SJCRH30 (cell line): ENCODE data around the gene BMP8A. TPM values are rescaled to one million over a fixed set of nuclear protein-coding genes. Genes with fewer than 3 reads are reported as not detected.
"Not testable (repeated sequence)": the region's sequence is repeated elsewhere in the genome, so short reads cannot be mapped to it uniquely, and the experiment has no call there.

ENCODE experiments used
- DNase-seq, 2 experiments: peaks; one replicate each; pipeline ENCODE4 v3.0.0-alpha.2; 2015 to 2020
- H3K27ac ChIP-seq: fragments of 250-450 bp; sonication (Bioruptor Pico); 2 replicates; pipeline ENCODE4 v1.5.1; 2020; ENCODE audit warnings: mild to moderate bottlenecking, moderate library complexity
- H3K27me3 ChIP-seq: fragments of 250-450 bp; sonication (Bioruptor Pico); 2 replicates; pipeline ENCODE4 v1.5.1; 2020; ENCODE audit warnings: mild to moderate bottlenecking, moderate library complexity
- H3K36me3 ChIP-seq: fragments of 250-450 bp; sonication (Bioruptor Pico); 2 replicates; pipeline ENCODE4 v1.5.1; 2020; ENCODE audit warnings: mild to moderate bottlenecking, moderate library complexity
- H3K4me1 ChIP-seq: fragments of 250-450 bp; sonication (Bioruptor Pico); 2 replicates; pipeline ENCODE4 v1.5.1; 2020; ENCODE audit warnings: mild to moderate bottlenecking, moderate library complexity
- H3K4me3 ChIP-seq: fragments of 250-450 bp; sonication (Bioruptor Pico); 2 replicates; pipeline ENCODE4 v1.5.1; 2020; ENCODE audit warnings: mild to moderate bottlenecking, moderate library complexity
- H3K9me3 ChIP-seq: fragments of 250-450 bp; sonication (Bioruptor Pico); replicated peaks from 2 replicates; pipeline ENCODE4 v1.5.1; 2020; ENCODE audit warnings: mild to moderate bottlenecking, moderate library complexity
- total RNA-seq: library from RNA; depleted of rRNA; stranded (reverse); fragments of >200 nt; shearing (Covaris generic); gene quantifications from 2 replicates; pipeline ENCODE4 v1.2.3, GENCODE V29; 2014

Gene BMP8A
- total RNA-seq, 1 experiment from 2014 or later = 0.22 TPM

DNA sequence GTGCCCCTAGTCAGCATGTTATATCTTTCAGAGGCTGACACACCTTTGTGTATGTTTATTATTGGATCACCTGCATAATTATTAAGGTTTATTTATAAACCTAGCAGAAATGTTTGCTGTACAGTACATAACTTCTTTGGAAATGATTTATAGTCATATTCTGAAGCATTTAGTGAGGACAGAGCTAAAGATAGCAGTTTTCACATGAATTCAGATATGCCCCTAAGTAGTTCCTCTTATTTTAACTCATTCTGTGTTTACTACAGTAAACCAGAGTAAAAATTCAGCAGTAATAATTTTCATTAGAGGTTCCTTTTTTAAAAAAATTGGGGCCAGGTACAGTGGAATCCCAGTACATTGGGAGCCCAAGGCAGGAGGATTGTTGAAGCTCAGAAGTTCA is 21.4 kb upstream of the BMP8A start:
- no peak for DNase-seq
- no peak overlapping the region for H3K4me3 ChIP-seq

DNA sequence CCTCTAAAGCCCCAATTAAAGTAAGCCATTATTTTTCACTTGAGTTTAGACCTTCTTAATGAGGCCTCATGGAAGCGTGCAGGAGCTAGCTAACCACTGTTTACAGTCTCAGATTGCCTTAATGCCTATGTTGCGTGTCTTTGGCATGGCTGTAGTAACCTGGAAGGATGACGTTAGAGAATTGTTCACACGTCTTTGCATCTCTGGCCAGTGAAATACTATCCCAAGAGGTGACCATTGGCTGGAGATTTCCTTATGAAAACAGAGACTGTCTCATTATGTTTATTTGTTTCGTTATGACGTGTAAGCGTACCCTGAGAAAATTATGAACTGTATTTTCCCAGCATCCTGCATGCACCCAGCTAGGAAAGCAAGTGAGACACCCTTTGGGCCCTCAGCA is 18.6 kb upstream of the BMP8A start:
- DNase-seq = no peak
- no peaks in the 10 kb centered on the region for H3K9me3 ChIP-seq
- H3K27me3 ChIP-seq = no peaks in the 10 kb centered on the region
- H3K4me3 ChIP-seq = no peak overlapping the region
- peaks cover 57% of the 10 kb centered on the region for H3K36me3 ChIP-seq
- no peaks in the 10 kb centered on the region; the same call in none of the 2 replicates for H3K4me1 ChIP-seq
- H3K27ac ChIP-seq = no peak overlapping the region

More for the DNA sequence above, 21.4 kb upstream of the BMP8A start:
- Histone ChIP-seq H3K36me3 (peaks cover 83% of the 10 kb centered on the region), H3K27me3 (no peaks in the 10 kb centered on the region), H3K4me1 (no peaks in the 10 kb centered on the region; the same call in 1 of the 2 replicates), H3K27ac (no peak overlapping the region), H3K9me3 (no peaks in the 10 kb centered on the region)

DNA sequence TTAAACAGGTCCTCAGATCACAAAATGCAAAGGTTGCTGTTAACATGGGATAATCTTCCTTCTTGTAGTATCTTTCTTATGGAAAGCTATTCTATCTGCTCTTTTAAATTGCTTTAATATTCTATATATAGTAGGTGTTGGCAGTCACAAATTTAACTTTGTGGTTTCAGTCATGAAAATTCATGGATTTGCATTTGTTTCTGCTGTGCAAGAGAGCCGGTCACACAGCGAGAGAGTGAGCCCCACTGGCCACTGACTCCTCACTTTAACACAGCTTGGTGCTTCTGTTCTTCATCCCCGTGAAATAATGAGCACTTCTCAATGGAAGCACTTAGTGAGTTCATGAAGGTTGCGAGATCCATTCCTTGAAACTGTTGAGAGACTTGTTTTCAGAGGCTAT is 18.1 kb upstream of the BMP8A start:
- Histone ChIP-seq H3K36me3 (peaks cover 52% of the 10 kb centered on the region), H3K4me1 (peaks cover 4% of the 10 kb centered on the region), H3K4me3 (no peak overlapping the region), H3K27me3 (no peaks in the 10 kb centered on the region), H3K27ac (no peak overlapping the region), H3K9me3 (no peaks in the 10 kb centered on the region)
- DNase-seq = no peak

DNA sequence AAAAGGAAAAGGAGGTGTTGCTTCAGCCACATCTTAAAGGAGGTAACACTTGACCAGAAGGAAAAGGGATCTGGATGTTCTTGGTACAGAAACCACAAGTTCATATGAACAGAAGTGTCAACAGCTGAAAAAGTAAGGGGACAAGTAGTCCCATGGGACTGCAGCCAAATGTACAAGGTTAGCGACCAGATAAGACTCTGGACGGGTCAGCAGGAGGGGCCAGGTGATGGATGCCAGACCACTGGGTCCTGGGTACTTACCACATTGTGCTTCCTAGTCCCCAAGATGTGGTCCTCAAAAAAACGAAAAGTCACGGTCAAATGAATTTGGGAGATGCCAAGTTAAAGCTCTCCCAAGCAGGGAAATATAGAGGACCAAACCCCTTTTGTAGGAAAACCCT is 16.6 kb upstream of the BMP8A start:
- peaks cover 17% of the 10 kb centered on the region for H3K4me1 ChIP-seq
- H3K36me3 ChIP-seq = peaks cover 45% of the 10 kb centered on the region
- no peaks in the 10 kb centered on the region for H3K9me3 ChIP-seq
- no peak overlapping the region for H3K4me3 ChIP-seq
- no peak overlapping the region for H3K27ac ChIP-seq
- no peak for DNase-seq
- H3K27me3 ChIP-seq = no peaks in the 10 kb centered on the region

DNA sequence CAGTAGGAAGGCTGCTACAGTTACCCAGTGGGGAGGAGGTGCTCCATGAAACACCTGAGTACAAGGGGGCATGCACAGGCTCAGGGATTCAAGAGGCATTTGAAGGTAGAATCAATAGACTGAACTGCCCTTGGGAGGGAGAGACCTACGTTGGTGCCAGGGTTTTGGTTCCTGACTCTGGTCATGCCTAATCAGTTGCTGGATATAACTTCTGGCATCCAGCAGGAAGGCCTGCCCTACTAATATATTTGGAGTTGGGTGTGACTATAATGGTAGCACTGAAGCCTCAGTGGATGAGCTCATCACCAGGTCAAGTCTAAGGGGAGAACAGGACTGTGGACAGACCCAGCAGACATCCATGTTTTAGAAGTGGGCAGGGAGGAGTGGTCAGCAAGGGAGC is 15.9 kb upstream of the BMP8A start:
- DNase-seq, H3K9me3 ChIP-seq, H3K27ac ChIP-seq, H3K27me3 ChIP-seq, H3K4me3 ChIP-seq: not testable (repeated sequence)
- Histone ChIP-seq H3K36me3 (peaks cover 46% of the 10 kb centered on the region), H3K4me1 (peaks cover 20% of the 10 kb centered on the region)

DNA sequence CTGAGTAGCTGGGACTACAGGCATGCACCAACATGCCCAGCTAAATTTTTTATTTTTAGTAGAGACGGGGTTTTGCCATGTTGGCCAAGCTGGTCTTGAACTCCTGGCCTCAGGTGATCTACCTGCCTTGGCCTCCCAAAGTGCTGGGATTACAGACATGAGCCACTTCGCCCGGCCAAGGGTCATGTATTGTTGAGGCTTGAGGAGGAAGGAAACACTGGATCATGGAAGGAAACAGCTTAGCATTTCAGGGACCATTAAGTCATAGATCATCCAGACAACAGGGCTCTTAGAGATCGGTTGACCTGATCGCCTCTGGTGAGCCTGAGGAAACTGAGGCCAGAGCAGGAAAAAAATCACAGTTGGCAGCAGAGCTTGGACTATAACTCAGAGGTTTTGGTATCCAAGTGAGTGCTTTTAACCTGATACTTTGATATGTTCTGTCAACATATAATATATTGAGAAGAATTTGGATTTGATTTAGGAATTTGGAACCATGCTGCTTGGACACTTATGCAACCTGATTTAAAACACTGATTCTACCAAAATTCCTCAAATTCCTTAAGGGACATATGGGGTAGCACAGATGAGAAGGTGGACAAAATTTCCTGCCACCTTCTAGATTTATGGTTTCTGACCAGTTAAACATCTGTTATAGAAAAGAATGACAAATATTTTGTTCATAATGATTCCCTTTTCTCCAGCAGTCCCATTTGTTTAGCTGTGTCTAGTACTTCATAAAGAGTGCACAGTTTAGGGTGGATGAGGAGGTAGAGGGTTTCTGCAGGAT is 13.1 kb upstream of the BMP8A start:
- peaks cover 41% of the 10 kb centered on the region for H3K36me3 ChIP-seq
- peaks cover 20% of the 10 kb centered on the region for H3K4me1 ChIP-seq
- H3K27me3 ChIP-seq = no peaks in the 10 kb centered on the region
- DNase-seq = peak in 1 of 2 experiments; percentile 42
- H3K4me3 ChIP-seq = no peak overlapping the region
- no peaks in the 10 kb centered on the region for H3K9me3 ChIP-seq
- peak overlapping the region; percentile 31; the same call in 1 of the 2 replicates for H3K27ac ChIP-seq

DNA sequence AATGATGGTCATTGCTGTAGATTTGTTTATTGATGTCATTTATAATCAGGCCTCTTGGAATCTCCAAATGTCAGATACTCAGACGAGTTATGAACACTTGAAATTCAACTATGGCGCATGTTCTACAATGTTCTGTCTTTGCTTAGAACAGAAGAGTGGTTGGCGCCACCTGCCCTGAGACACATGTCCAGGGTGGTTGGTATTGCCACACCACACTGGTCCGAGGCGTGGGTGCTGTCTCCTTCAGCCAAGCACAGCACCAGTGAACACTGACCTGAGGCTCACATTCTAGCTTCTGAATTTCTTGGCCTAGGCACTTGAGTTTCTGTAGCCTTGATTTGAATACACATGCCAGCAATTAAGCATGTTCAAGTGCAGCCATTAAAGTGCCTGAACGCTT is 10.1 kb upstream of the BMP8A start:
- Histone ChIP-seq H3K36me3 (peaks cover 57% of the 10 kb centered on the region), H3K4me1 (peaks cover 20% of the 10 kb centered on the region), H3K9me3 (no peaks in the 10 kb centered on the region), H3K4me3 (no peak overlapping the region), H3K27me3 (no peaks in the 10 kb centered on the region), H3K27ac (no peak overlapping the region)
- no peak for DNase-seq

DNA sequence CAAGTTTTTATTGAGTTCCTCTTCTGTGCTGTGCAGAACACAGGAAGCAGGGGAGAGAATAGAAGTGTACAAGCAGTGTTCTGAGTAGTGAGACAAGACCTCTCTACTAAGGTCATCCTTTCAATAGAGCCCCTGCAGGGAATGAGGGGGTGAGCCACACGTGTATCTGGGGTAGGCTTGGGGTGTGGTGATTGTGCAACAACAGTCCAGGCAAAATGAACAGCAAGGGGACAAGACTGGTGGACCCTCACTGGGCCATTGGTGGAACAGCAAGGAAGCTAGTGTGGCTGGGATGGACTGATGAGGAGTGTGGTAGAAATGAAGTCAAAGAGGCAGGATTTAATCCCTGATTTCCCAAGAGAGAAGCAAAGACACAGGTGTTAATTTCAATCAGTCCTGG is 8.2 kb upstream of the BMP8A start:
- DNase-seq = no peak
- Histone ChIP-seq H3K27ac (no peak overlapping the region), H3K36me3 (peaks cover 71% of the 10 kb centered on the region), H3K27me3 (no peaks in the 10 kb centered on the region), H3K4me1 (peaks cover 16% of the 10 kb centered on the region), H3K4me3 (no peak overlapping the region), H3K9me3 (no peaks in the 10 kb centered on the region)

DNA sequence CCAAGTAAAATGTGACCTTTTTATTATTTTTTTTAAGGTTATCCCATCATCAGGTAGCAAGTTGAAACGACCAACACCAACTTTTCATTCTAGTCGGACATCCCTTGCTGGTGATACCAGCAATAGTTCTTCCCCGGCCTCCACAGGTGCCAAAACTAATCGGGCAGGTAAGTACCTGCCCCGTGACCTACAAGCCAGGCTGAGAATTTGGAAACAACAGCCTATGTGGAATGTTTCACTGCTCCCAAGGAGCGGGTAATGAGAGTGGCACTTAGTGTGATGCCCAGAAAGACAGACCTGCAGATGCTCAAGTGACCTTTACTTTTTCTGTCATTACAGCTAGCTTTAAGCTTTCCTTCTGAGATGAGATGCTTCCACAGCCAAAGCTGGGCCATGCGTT is 6.9 kb upstream of the BMP8A start:
- Histone ChIP-seq H3K36me3 (peaks cover 66% of the 10 kb centered on the region), H3K4me1 (peaks cover 5% of the 10 kb centered on the region; the same call in 1 of the 2 replicates), H3K4me3 (no peak overlapping the region), H3K9me3 (no peaks in the 10 kb centered on the region), H3K27ac (no peak overlapping the region), H3K27me3 (no peaks in the 10 kb centered on the region)
- DNase-seq = no peak

DNA sequence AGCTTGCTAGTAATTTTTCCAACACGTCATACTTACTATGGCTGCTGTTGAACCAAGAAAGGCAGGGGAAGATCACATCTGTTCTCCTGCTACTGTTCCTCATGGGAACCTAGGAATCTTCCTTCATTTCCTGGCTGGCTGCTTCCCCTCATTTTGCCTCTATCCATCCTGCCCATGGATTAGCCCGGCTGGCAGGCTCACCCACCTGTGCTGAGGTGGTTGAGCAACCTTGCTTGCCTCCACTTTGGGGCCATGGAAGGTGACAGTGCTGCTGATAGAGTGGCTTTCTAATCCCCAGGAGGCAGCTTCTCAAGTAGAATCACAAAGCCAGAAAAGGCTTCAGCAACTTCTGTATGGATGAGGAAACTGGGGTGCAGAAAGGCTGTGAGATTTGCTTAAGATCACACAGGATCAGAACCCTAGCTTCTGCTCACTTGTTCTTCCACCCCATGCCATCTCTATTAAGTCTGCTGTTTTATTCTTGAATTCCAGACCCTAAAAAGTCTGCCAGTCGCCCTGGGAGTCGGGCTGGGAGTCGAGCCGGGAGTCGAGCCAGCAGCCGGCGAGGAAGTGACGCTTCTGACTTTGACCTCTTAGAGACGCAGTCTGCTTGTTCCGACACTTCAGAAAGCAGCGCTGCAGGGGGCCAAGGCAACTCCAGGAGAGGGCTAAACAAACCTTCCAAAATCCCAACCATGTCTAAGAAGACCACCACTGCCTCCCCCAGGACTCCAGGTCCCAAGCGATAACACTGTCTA is 6.2 kb upstream of the BMP8A start:
- peaks cover 60% of the 10 kb centered on the region for H3K36me3 ChIP-seq
- no peak overlapping the region for H3K27ac ChIP-seq
- H3K27me3 ChIP-seq = no peaks in the 10 kb centered on the region
- no peak overlapping the region for H3K4me3 ChIP-seq
- no peak for DNase-seq
- no peaks in the 10 kb centered on the region for H3K4me1 ChIP-seq
- H3K9me3 ChIP-seq = no peaks in the 10 kb centered on the region

DNA sequence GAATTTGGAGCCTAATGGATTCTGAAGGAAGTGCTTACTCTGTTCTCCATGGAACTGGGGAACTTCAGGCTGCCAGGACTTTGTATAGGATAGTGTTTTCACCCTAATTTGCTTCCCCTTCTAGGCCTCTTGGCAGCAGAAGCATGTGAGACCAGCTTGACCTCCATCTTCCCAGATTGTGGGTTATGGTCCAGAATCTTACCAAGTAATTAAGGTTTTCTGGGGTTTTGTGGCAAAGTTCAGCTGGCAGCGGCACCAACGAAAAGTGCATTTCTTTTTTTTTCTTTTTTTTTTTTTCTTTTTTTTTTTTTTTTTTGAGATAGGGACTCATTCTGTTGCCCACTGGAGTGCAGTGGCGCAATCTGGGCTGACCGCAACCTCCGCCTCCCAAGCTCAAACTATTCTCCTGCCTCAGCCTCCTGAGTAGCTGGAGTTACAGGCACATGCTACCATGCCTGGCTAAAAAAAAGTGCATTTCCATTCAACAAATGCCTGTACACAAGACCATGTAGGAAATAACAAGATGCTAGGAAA is 3.4 kb upstream of the BMP8A start:
- no peaks in the 10 kb centered on the region for H3K4me1 ChIP-seq
- H3K9me3 ChIP-seq = no peaks in the 10 kb centered on the region
- DNase-seq = no peak
- peaks cover 37% of the 10 kb centered on the region for H3K36me3 ChIP-seq
- no peak overlapping the region for H3K4me3 ChIP-seq
- no peak overlapping the region for H3K27ac ChIP-seq
- H3K27me3 ChIP-seq = no peaks in the 10 kb centered on the region

DNA sequence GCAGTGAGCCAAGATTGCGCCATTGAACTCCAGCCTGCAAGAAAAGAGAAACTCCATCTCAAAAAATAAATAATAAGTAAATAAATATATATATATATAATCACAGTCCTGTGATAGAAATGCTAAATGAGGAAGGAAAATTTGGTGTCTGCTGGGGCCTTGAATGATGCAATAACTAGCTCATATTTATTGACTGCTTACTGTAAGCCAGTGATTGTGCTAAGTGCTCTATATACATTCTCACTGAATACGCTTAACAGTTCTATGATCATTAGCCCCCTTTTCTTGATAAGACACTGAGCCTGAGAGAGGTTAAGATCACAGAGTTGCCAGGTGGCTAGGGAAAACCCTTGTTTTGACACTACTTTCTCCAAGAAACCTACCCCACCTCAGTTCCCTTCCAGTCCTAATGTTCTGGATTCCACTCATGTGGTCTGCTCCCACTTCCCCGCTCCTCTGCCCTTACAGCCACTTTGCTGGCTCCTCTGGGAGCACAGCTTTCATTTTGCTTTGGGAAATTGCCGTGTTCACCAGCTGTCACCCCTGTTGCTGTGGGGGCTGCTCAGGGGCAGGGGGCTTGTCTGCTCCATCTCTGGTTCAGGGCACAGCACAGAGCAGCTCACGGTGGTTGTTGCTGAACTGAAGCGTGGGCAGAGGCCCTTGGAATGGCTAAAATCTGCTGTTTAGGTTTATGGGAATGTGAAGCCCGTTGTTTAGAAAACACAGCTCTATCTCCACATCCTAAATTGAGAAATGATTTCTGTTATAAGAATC is 2.5 kb upstream of the BMP8A start:
- no peaks in the 10 kb centered on the region for H3K27me3 ChIP-seq
- H3K9me3 ChIP-seq = no peaks in the 10 kb centered on the region
- no peak for DNase-seq
- no peak overlapping the region for H3K27ac ChIP-seq
- peaks cover 29% of the 10 kb centered on the region for H3K36me3 ChIP-seq
- H3K4me3 ChIP-seq = no peak overlapping the region
- H3K4me1 ChIP-seq = peaks cover 3% of the 10 kb centered on the region

DNA sequence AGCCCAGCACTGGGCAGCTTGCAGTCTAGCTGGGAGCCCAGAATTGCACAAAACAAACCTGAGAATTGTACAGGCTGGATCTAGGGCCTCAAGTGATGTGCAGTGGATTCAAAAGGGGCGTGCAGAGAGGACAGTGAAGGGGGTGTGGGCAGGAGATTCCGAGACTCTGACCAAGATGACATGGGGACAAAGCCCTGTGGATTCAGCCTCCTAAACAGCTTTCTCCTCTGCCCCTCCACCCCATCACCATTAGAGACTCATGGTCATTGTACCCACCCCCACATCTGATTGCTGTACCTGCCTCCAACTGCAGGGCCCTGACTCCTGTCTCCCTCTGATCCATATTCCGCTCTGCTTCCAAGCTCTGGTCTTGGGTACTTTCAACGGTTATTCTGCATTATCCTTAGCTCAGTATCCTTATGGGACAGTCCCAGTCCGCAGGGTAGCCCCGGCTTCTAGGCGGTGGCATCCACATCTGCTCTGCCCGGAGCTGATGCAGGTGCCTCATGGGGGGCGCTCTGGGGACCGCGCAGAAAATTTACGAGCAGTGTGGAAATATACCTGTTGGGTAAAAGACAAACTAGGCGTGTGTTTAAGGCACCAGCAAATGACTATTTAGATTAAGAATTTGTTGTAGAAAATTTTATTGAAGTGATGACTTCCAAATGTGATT is 1.7 kb upstream of the BMP8A start:
- H3K4me3 ChIP-seq = no peak overlapping the region
- H3K9me3 ChIP-seq = no peaks in the 10 kb centered on the region
- no peaks in the 10 kb centered on the region for H3K27me3 ChIP-seq
- no peak overlapping the region for H3K27ac ChIP-seq
- H3K4me1 ChIP-seq = peaks cover 8% of the 10 kb centered on the region
- peaks cover 29% of the 10 kb centered on the region for H3K36me3 ChIP-seq
- no peak for DNase-seq

DNA sequence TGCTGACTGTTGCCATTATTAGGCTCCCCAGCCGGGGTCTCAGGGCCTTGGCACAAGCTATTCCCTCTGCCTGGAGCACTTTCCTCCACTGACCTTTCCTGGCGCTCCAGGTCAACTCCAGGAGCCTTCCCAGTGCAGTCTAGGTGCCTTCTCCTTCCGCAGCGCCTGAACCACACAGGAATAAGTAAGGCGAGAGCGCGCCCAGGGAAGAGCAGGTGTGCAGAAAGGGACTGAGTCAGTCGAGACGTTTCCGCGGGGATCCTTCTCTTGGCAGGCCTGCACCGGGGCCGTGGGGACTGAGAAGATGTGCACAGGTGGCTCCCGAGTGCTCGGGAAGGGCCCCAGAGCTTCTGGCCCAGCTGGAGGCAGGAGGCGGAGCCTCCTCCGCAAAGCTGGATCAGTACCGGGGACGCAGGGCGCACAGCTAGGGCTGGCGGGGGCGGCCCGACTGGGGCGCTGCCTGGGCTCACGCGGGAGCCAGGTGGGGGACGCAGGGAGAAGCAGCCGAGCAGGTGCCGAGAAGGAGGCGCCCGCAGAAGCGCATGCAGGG is 765 bp upstream of the BMP8A start:
- DNase-seq = no peak
- H3K36me3 ChIP-seq = peaks cover 21% of the 10 kb centered on the region
- H3K27ac ChIP-seq = no peak overlapping the region
- H3K4me1 ChIP-seq = peaks cover 11% of the 10 kb centered on the region
- H3K4me3 ChIP-seq = no peak overlapping the region
- no peaks in the 10 kb centered on the region for H3K27me3 ChIP-seq
- H3K9me3 ChIP-seq = no peaks in the 10 kb centered on the region
